A549 (cell line): ENCODE measurements around the gene CLCN7. TPM values are rescaled to one million over a fixed set of nuclear protein-coding genes. Genes with fewer than 3 reads are reported as not detected.

Source experiments
- ATAC-seq, 2 experiments: fragments of 200-7000 bp in 1 of 2; fragments of >200 bp in 1 of 2; cut with Nextera tagmentation in 1 of 2; cut with Tn5 transposase in 1 of 2; 3 replicates each; pipeline versions ENCODE4 v1.8.0 to v1.9.1; 2018 to 2020; ENCODE audit warnings: mild to moderate bottlenecking in 1 of 2, moderate library complexity in 1 of 2
- CTCF ChIA-PET: fragments of 300-600 bp; sonication (Branson Sonifier 250); formaldehyde crosslinking; extraction: SDS; loops from one replicate; lab custom pipeline; 2021; ENCODE audit warnings: antibody characterized with exemption, inconsistent platforms; lab: Yijun Ruan, JAX
- POLR2A ChIA-PET: fragments of 350-600 bp; formaldehyde crosslinking; extraction: SDS; loops from one replicate; lab custom pipeline; 2021; ENCODE audit warnings: antibody characterized with exemption, inconsistent platforms; lab: Yijun Ruan, JAX
- DNase-seq, 2 experiments: peaks; one replicate each; pipeline versions ENCODE4 v3.0.0 to v3.0.0-alpha.2; 2011 to 2016; ENCODE audit warnings: low read depth in 1 of 2, low spot score in 1 of 2
- FAIRE-seq: peaks from 2 replicates; lab custom pipeline; 2011; peaks lifted over from hg19 to GRCh38; lab: Jason Lieb, UNC
- H3K27ac ChIP-seq, 2 experiments: fragments of >200 bp; sonication (Bioruptor Twin); formaldehyde crosslinking; 3 replicates each; pipeline ENCODE4 v1.5.1; 2016 to 2017
- H3K4me1 ChIP-seq: fragments of >200 bp; sonication (Bioruptor Twin); formaldehyde crosslinking; 3 replicates; pipeline ENCODE4 v1.6.1; 2016
- H3K4me2 ChIP-seq: fragments of >200 bp; sonication (Bioruptor Twin); formaldehyde crosslinking; 3 replicates; pipeline ENCODE4 v1.6.1; 2016
- H3K4me3 ChIP-seq: fragments of >200 bp; sonication (Bioruptor Twin); formaldehyde crosslinking; 3 replicates; pipeline ENCODE4 v1.5.1; 2016
- H3K9me3 ChIP-seq: fragments of >200 bp; sonication (Bioruptor Twin); formaldehyde crosslinking; 3 replicates; pipeline ENCODE4 v1.6.1; 2016
- BCL3 ChIP-seq: fragments of >200 bp; sonication (Bioruptor Twin); formaldehyde crosslinking; IDR thresholded peaks from 3 replicates; pipeline ENCODE4 v1.6.1; 2016
- CEBPB ChIP-seq, 2 experiments: fragments of >200 bp in 1 of 2; sonication (Bioruptor Twin) in 1 of 2; formaldehyde crosslinking in 1 of 2; IDR thresholded peaks; 2 replicates each; pipeline ENCODE4 v1.6.1; 2012 to 2016
- CHD2 ChIP-seq: fragments of 150-350 bp; IDR thresholded peaks from 2 replicates; pipeline ENCODE4 v1.6.1; 2014; ENCODE audit warnings: low read length; ENCODE audit not compliant: partially characterized antibody
- CTCF ChIP-seq: fragments of >200 bp; sonication (Bioruptor Twin); formaldehyde crosslinking; IDR thresholded peaks from 3 replicates; pipeline ENCODE4 v1.5.1; 2016
- ELK1 ChIP-seq: fragments of 150-350 bp; IDR thresholded peaks from 2 replicates; pipeline ENCODE4 v1.6.1; 2014; ENCODE audit warnings: low read depth, mild to moderate bottlenecking, low read length
- HEYL ChIP-seq: fragments of 250-450 bp; sonication (Bioruptor Pico); IDR thresholded peaks from 2 replicates; pipeline ENCODE4 v1.8.0; 2021; ENCODE audit warnings: mild to moderate bottlenecking, moderate library complexity
- HMGXB4 ChIP-seq: fragments of 250-450 bp; sonication (Bioruptor Pico); IDR thresholded peaks from 2 replicates; pipeline ENCODE4 v1.5.0; 2021; ENCODE audit warnings: mild to moderate bottlenecking, moderate library complexity, borderline replicate concordance
- HOXB13 ChIP-seq: fragments of 250-450 bp; sonication (Bioruptor Pico); IDR thresholded peaks from 2 replicates; pipeline ENCODE4 v1.5.0; 2020; ENCODE audit warnings: low read depth, mild to moderate bottlenecking, moderate library complexity
- MAX ChIP-seq: IDR thresholded peaks from 2 replicates; pipeline ENCODE4 v1.6.1; 2012
- NFE2L2 ChIP-seq: fragments of 150-350 bp; conservative IDR thresholded peaks from 2 replicates; pipeline ENCODE4 v1.6.1; 2014; ENCODE audit warnings: low read length
- POLR2A ChIP-seq: IDR thresholded peaks from 2 replicates; pipeline ENCODE4 v1.6.1; 2012; ENCODE audit warnings: mild to moderate bottlenecking, low read length
- RCOR1 ChIP-seq: fragments of 150-350 bp; IDR thresholded peaks from 2 replicates; pipeline ENCODE4 v1.6.1; 2014; ENCODE audit warnings: antibody characterized with exemption, low read length, low read depth
- USF2 ChIP-seq: fragments of 450-650 bp; IDR thresholded peaks from 2 replicates; pipeline ENCODE4 v1.6.1; 2014; ENCODE audit warnings: antibody characterized with exemption
- ZSCAN20 ChIP-seq: fragments of 250-450 bp; sonication (Bioruptor Pico); IDR thresholded peaks from 2 replicates; pipeline ENCODE4 v1.8.0; 2022; ENCODE audit warnings: mild to moderate bottlenecking, moderate library complexity
- WGBS: methylation state at CpG from one replicate; pipeline ENCODE4 v1.1.6; 2017; ENCODE audit errors: missing lambda C conversion rate; 5-methylcytosine and 5-hydroxymethylcytosine counted together
- polyA plus RNA-seq, 4 experiments: library from polyadenylated mRNA; depleted of rRNA in 3 of 4; stranded (reverse); fragments of >200 nt; fragmentation: RNase III in 1 of 4; extraction: RNeasy Plus Mini Kit Qiagen cat#74134 plus additional on column Dnase treatment in 1 of 4; gene quantifications; 2 replicates in 3 of 4; 3 replicates in 1 of 4; pipeline ENCODE4 v1.2.3, GENCODE V29; 2011 to 2017

The CLCN7 gene
- polyA plus RNA-seq, 2 of the 4 experiments (the other 2 are of a cell fraction), result 17.2 to 69.7 TPM

- DNase-seq, result no peak
- CTCF ChIA-PET, result interaction anchor here (0.7 to 3.2 kb wide), 8 partner anchors 11 to 166 kb away, joined by 3 to 19 read pairs (median 4); no protein-coding TSS in a partner anchor
- WGBS, result 94% methylated on average over 2 of the region's 2 CpGs
These were observed 62.0 kb downstream of the CLCN7 start for GRCh38 chr16:1412847-1413246.

GRCh38 chr16:1408171-1408837, 66.5 kb downstream of the CLCN7 start:
- POLR2A ChIA-PET, result interaction anchor here (0.5 to 1.9 kb wide), 5 partner anchors 9 to 48 kb away, joined by 3 to 8 read pairs (median 3); partner anchors contain the start of gene UQCC4

More at GRCh38 chr16:1412847-1413246, 62.0 kb downstream of the CLCN7 start:
- FAIRE-seq (no peak), ATAC-seq (no peak)
- H3K4me3 ChIP-seq, result no peak overlapping the region
- POLR2A ChIA-PET, result interaction anchor here (0.9 kb wide), 1 partner anchor 34 kb away, joined by 3 read pairs; no protein-coding TSS in a partner anchor
- H3K4me1 ChIP-seq, result peaks cover 20% of the 10 kb centered on the region
- no peak overlapping the region for H3K4me2 ChIP-seq
- TF ChIP-seq HMGXB4 (CRISPR knock-in tag), result no peak
- TF ChIP-seq HOXB13, result no peak
- TF ChIP-seq, all 56 proteins: peak for 0
- H3K9me3 ChIP-seq, result no peaks in the 10 kb centered on the region
- no peak overlapping the region for H3K27ac ChIP-seq

GRCh38 chr16:1407753-1408152, 67.1 kb downstream of the CLCN7 start:
- FAIRE-seq, result no peak
- CTCF ChIA-PET, result interaction anchor here (0.8 to 4.5 kb wide), 6 partner anchors 9 to 44 kb away, joined by 3 to 27 read pairs (median 4); no protein-coding TSS in a partner anchor
- no peaks in the 10 kb centered on the region for H3K9me3 ChIP-seq
- no peak for DNase-seq
- peak; percentile 4 to 12; a peak in 3 of 6 replicates for ATAC-seq
- POLR2A ChIA-PET, result interaction anchor here (0.5 to 1.9 kb wide), 5 partner anchors 10 to 47 kb away, joined by 3 to 8 read pairs (median 3); partner anchors contain the start of gene UQCC4
- H3K27ac ChIP-seq, result peak overlapping the region in 1 of 2 experiments; percentile 50; a peak in 2 of 6 replicates
- no peak for TF ChIP-seq CTCF
- no peak for TF ChIP-seq HEYL
- TF ChIP-seq RCOR1, result no peak
- TF ChIP-seq CEBPB (IDR thresholded peaks at IDR 0.05), result no peak
- no peak for TF ChIP-seq ZSCAN20 (CRISPR knock-in tag)
- TF ChIP-seq NFE2L2, result no peak
- TF ChIP-seq ELK1, result no peak
- no peak for TF ChIP-seq CHD2
- peak overlapping the region; percentile 55 for H3K4me3 ChIP-seq
- peak overlapping the region; percentile 92 for H3K4me2 ChIP-seq
- H3K4me1 ChIP-seq, result peaks cover 7% of the 10 kb centered on the region; the same call in 2 of the 3 replicates
- WGBS, result 41% methylated on average over 10 of the region's 11 CpGs

More at GRCh38 chr16:1408171-1408837, 66.5 kb downstream of the CLCN7 start:
- CTCF ChIA-PET, result interaction anchor here (0.8 to 4.5 kb wide), 6 partner anchors 8 to 45 kb away, joined by 3 to 27 read pairs (median 4); no protein-coding TSS in a partner anchor
- DNase-seq (peak; percentile 78 to 88), ATAC-seq (peak; percentile 87 to 93), FAIRE-seq (no peak)
- 22% methylated on average over 13 of the region's 42 CpGs for WGBS
- Histone ChIP-seq H3K4me2 (peak overlapping the region; percentile 92), H3K4me1 (peaks cover 7% of the 10 kb centered on the region; the same call in 2 of the 3 replicates), H3K4me3 (peak overlapping the region; percentile 55), H3K9me3 (no peaks in the 10 kb centered on the region), H3K27ac (peak overlapping the region; percentile 50 to 75; a peak in 5 of 6 replicates)
- TF ChIP-seq USF2 (peak; percentile 94), MAX (peak; percentile 46), POLR2A (peak; percentile 12; the same call in 1 of the 2 replicates), BCL3 (no peak)
